ENCODE results near the gene PLEK.

- TF ChIP-seq CTCF (IDR thresholded peaks at IDR 0.05), result no peak
- TF ChIP-seq POLR2A (IDR thresholded peaks at IDR 0.05), result no peak
Observed at GRCh38 chr2:68328901-68329300, 36.2 kb upstream of the PLEK start.

Data from adrenal gland (tissue), 5 donors.